Smooth muscle cell (in vitro differentiated cells): ENCODE data around the gene MTM1. TPM values are rescaled to one million over a fixed set of nuclear protein-coding genes. Genes with fewer than 3 reads are reported as not detected.

ENCODE experiments used
- DNase-seq: peaks from one replicate; lab custom pipeline; 2025; ENCODE audit not compliant: unreplicated experiment; lab: John Stamatoyannopoulos, UW
- H2AFZ ChIP-seq: fragments of 200-600 bp; sonication (generic); 2 replicates; pipeline ENCODE4 v1.6.0; 2016; ENCODE audit warnings: antibody characterized with exemption, low read depth, mild to moderate bottlenecking
- H3F3A ChIP-seq: fragments of 200-600 bp; sonication (generic); 2 replicates; pipeline ENCODE4 v1.6.0; 2017; ENCODE audit warnings: antibody characterized with exemption, low read depth
- H3K27ac ChIP-seq: fragments of 200-600 bp; sonication (generic); 2 replicates; pipeline ENCODE4 v1.5.1; 2016; ENCODE audit warnings: low read depth, mild to moderate bottlenecking
- H3K27me3 ChIP-seq: fragments of 200-600 bp; sonication (generic); 2 replicates; pipeline ENCODE4 v1.6.1; 2016; ENCODE audit warnings: low read depth, mild to moderate bottlenecking
- H3K36me3 ChIP-seq: fragments of 200-600 bp; sonication (generic); 2 replicates; pipeline ENCODE4 v1.5.1; 2016; ENCODE audit warnings: low read depth
- H3K4me1 ChIP-seq: fragments of 200-600 bp; sonication (generic); 2 replicates; pipeline ENCODE4 v1.5.1; 2016; ENCODE audit warnings: low read depth
- H3K4me2 ChIP-seq: fragments of 200-600 bp; sonication (generic); 2 replicates; pipeline ENCODE4 v1.6.0; 2016; ENCODE audit warnings: mild to moderate bottlenecking
- H3K4me3 ChIP-seq: fragments of 200-600 bp; sonication (generic); 2 replicates; pipeline ENCODE4 v1.5.1; 2016; ENCODE audit warnings: mild to moderate bottlenecking
- H3K79me2 ChIP-seq: fragments of 200-600 bp; sonication (generic); 2 replicates; pipeline ENCODE4 v1.6.0; 2016; ENCODE audit warnings: low read depth, mild to moderate bottlenecking
- H3K9ac ChIP-seq: fragments of 200-600 bp; sonication (generic); 2 replicates; pipeline ENCODE4 v1.6.0; 2016; ENCODE audit warnings: low read depth
- H3K9me3 ChIP-seq: fragments of 200-600 bp; sonication (generic); replicated peaks from 2 replicates; pipeline ENCODE4 v1.5.1; 2016; ENCODE audit warnings: low read depth
- H4K20me1 ChIP-seq: fragments of 200-600 bp; sonication (generic); 2 replicates; pipeline ENCODE4 v1.6.0; 2016; ENCODE audit warnings: low read depth
- WGBS: methylation state at CpG from one replicate; pipeline ENCODE4 v1.1.7; 2016; ENCODE audit warnings: low lambda C conversion rate; 5-methylcytosine and 5-hydroxymethylcytosine counted together
- polyA plus RNA-seq: library from polyadenylated mRNA; unstranded; fragments of >200 nt; fragmentation: Nextera tagmentation; extraction: Ambion mirVana; gene quantifications from 2 replicates; pipeline ENCODE4 v1.2.1, GENCODE V29; 2016
- total RNA-seq: library from RNA; depleted of rRNA; stranded (reverse); fragments of >200 nt; gene quantifications from 2 replicates; pipeline ENCODE4 v1.2.3, GENCODE V29; 2014
- TF ChIP-seq, protein P1 (sequence below): fragments of 200-600 bp; sonication (generic); IDR thresholded peaks from 2 replicates; pipeline ENCODE4 v1.5.1; 2017; ENCODE audit warnings: borderline replicate concordance, mild to moderate bottlenecking, antibody characterized with exemption; ENCODE audit not compliant: insufficient read depth, poor library complexity, severe bottlenecking

The MTM1 gene
- total and polyA plus RNA-seq, 2 experiments from 2014 or later, result 5.1 to 12.9 TPM

DNA sequence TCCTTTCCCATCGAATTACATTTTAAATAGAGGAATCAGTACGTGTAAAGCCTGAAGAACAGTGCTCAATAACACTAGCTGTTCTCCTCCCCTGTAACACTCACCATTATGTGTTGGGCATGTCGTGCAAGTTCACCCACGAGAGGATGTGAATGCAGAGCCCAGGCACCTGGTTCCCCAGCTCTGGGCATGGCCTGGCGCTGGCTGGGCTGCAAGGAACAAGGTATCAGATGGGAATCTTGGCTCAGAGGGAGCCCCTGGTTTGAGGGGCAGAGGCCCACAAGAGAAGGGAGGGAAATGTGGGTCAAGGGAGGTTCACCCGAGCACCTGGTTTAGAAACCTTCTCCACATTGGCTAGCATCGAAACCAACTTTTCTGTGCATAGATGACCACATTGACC is 41.7 kb upstream of the MTM1 start:
- Histone ChIP-seq H4K20me1 (no peaks in the 10 kb centered on the region), H3K27ac (no peak overlapping the region), H3K79me2 (no peaks in the 10 kb centered on the region), H3K27me3 (no peaks in the 10 kb centered on the region), H3K4me1 (no peaks in the 10 kb centered on the region), H3K4me2 (no peak overlapping the region), H2AFZ (no peak overlapping the region), H3K9ac (no peak overlapping the region), H3K36me3 (no peaks in the 10 kb centered on the region), H3F3A (no peaks in the 10 kb centered on the region), H3K4me3 (no peak overlapping the region), H3K9me3 (no peaks in the 10 kb centered on the region)
- TF ChIP-seq, protein P1, sequence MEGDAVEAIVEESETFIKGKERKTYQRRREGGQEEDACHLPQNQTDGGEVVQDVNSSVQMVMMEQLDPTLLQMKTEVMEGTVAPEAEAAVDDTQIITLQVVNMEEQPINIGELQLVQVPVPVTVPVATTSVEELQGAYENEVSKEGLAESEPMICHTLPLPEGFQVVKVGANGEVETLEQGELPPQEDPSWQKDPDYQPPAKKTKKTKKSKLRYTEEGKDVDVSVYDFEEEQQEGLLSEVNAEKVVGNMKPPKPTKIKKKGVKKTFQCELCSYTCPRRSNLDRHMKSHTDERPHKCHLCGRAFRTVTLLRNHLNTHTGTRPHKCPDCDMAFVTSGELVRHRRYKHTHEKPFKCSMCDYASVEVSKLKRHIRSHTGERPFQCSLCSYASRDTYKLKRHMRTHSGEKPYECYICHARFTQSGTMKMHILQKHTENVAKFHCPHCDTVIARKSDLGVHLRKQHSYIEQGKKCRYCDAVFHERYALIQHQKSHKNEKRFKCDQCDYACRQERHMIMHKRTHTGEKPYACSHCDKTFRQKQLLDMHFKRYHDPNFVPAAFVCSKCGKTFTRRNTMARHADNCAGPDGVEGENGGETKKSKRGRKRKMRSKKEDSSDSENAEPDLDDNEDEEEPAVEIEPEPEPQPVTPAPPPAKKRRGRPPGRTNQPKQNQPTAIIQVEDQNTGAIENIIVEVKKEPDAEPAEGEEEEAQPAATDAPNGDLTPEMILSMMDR, result no peak
- no peak for DNase-seq
- WGBS, result 64% methylated on average over 7 of the region's 7 CpGs

DNA sequence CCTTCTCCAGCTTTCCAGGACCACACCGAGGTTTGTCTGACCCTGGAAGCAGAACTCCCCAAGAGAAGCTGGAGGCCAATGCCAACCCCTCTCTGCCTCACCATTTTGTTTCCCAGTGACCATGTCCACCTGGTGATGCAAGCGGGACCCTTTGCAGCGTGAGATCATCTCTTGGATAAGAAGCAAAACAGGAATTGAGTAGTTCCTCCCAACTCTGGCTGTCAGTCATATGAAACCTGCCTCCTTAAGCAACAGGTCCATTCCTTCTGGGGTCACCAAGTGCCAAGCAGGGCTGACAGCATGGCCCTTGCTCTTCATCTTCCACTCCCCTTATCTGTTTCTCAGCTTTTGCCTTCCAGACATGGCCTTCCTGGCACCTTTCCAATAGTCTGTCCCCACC is 41.3 kb upstream of the MTM1 start:
- no peak overlapping the region for H2AFZ ChIP-seq
- H3K36me3 ChIP-seq, result no peaks in the 10 kb centered on the region
- H4K20me1 ChIP-seq, result no peaks in the 10 kb centered on the region
- no peaks in the 10 kb centered on the region for H3K4me1 ChIP-seq
- WGBS, result 75% methylated on average over 3 of the region's 3 CpGs
- H3F3A ChIP-seq, result no peaks in the 10 kb centered on the region
- no peaks in the 10 kb centered on the region for H3K27me3 ChIP-seq
- no peak for DNase-seq
- no peak overlapping the region for H3K27ac ChIP-seq
- TF ChIP-seq, protein P1, result no peak
- H3K79me2 ChIP-seq, result no peaks in the 10 kb centered on the region
- no peaks in the 10 kb centered on the region for H3K9me3 ChIP-seq
- no peak overlapping the region for H3K4me2 ChIP-seq
- H3K4me3 ChIP-seq, result no peak overlapping the region
- no peak overlapping the region for H3K9ac ChIP-seq

DNA sequence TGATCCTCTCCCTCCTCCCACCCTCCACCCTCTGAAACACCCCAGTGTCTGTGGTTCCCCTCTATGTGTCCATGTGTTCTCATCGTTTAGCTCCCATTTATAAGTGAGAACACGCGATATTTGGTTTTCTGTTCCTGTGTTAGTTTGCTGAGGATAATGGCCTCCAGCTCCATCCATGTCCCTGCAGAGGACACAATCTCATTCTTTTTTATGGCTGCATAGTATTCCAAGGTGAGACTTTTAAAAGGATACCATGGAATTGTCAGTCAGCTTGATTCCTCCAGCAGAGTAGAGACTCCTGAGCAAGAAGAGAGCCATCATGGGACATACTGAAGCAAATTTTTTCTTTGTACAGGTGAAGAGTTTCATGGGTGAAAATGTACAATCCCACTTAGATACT is 38.8 kb upstream of the MTM1 start:
- Histone ChIP-seq H3K27ac (no peak overlapping the region), H2AFZ (no peak overlapping the region), H3K27me3 (no peaks in the 10 kb centered on the region), H3K4me3 (no peak overlapping the region), H3K4me2 (no peak overlapping the region), H3K9me3 (no peaks in the 10 kb centered on the region), H3K9ac (no peak overlapping the region), H3F3A (no peaks in the 10 kb centered on the region), H3K79me2 (no peaks in the 10 kb centered on the region), H4K20me1 (no peaks in the 10 kb centered on the region), H3K4me1 (no peaks in the 10 kb centered on the region), H3K36me3 (no peaks in the 10 kb centered on the region)
- TF ChIP-seq, protein P1, result no peak
- WGBS, result 89% methylated on average over 3 of the region's 3 CpGs
- no peak for DNase-seq

DNA sequence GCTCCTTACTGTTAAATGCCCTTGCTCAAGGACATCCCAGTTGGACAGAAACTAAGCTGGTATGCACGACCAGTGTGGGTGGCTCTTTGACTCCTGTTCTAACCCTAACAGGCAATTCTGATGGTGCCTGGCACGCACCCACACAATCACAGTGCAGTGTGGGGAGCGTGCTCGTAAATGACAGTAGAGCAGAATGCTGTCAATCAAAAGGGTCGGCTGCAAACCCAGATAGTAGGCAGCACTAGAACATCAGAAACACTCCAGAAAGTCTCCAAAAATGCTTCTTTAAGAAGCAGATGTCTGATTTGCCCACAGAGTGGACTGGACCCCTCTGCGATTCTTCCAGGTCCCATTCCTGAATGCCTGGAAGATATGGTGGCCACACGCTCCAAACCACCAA is 37.6 kb upstream of the MTM1 start:
- Histone ChIP-seq H3K4me3 (no peak overlapping the region), H3K9ac (no peak overlapping the region), H4K20me1 (no peaks in the 10 kb centered on the region), H3K27me3 (no peaks in the 10 kb centered on the region), H3K4me2 (no peak overlapping the region), H3K36me3 (no peaks in the 10 kb centered on the region), H3K79me2 (no peaks in the 10 kb centered on the region), H3F3A (no peaks in the 10 kb centered on the region), H3K9me3 (no peaks in the 10 kb centered on the region), H3K4me1 (no peaks in the 10 kb centered on the region), H3K27ac (no peak overlapping the region), H2AFZ (no peak overlapping the region)
- 79% methylated on average over 7 of the region's 7 CpGs for WGBS
- TF ChIP-seq, protein P1, result no peak
- DNase-seq, result no peak
